ENCODE measurements around the gene ARHGAP18.

- no peak for TF ChIP-seq CTCF (conservative IDR thresholded peaks at IDR 0.05; ENCODE audit: low read depth in 2 of 2)
- TF ChIP-seq POLR2AphosphoS5 (IDR thresholded peaks at IDR 0.05; ENCODE audit: low read depth): no peak
- no peak for TF ChIP-seq REST (IDR thresholded peaks at IDR 0.05; ENCODE audit: unreplicated experiment)
Measured at GRCh38 chr6:129672881-129673631, 36.9 kb downstream of the ARHGAP18 start.
